Endometrial microvascular endothelial cells (primary cell): ENCODE results near the gene TXNDC2. TPM values are rescaled to one million over a fixed set of nuclear protein-coding genes. Genes with fewer than 3 reads are reported as not detected.
"Not testable (repeated sequence)": the region's sequence is repeated elsewhere in the genome, so short reads cannot be mapped to it uniquely, and the experiment has no call there.

ENCODE experiments used
- in situ Hi-C: cut with HindIII; loops from 2 replicates; pipeline ENCODE4 v1.10.0; 2017; ENCODE audit warnings: low sequenced_read_pairs, low pct_unique_long_range_greater_than_20kb; ENCODE audit errors: inconsistent ontology term
- total RNA-seq: library from RNA; depleted of rRNA; stranded (reverse); fragments of >200 nt; gene quantifications from one replicate; pipeline ENCODE4 v1.2.3, GENCODE V29; 2015; ENCODE audit errors: inconsistent ontology term

The TXNDC2 gene
- total RNA-seq, 1 donor from 2014 or later = not detected

GRCh38 chr18:9902832-9903231 is 17.1 kb downstream of the TXNDC2 start:
- in situ Hi-C loops = no loop called here

GRCh38 chr18:9905401-9905922 is 19.7 kb downstream of the TXNDC2 start:
- in situ Hi-C loops = no loop called here

GRCh38 chr18:9906481-9906880 is 20.7 kb downstream of the TXNDC2 start:
- in situ Hi-C loops = no loop called here

DNA sequence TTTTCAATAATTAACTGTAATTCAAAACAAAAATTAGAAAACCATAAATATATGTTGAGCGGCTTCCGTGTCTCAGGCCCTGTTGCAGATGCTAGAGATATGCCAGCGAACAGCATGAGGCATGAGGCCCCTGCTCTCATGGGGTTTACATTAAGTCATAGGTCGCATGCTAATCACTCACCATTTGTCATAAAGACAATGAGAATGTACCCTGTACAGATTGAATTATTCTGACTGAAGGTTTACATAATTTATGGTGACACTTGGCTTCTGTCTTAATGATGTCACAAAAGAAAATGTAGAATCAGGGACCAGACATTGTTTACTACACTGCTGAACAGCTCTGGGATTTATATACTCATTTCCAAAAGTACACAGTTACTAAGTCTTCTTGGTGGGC is 22.1 kb downstream of the TXNDC2 start:
- in situ Hi-C loops = no loop called here

- in situ Hi-C loops = no loop called here
Measured at GRCh38 chr18:9910071-9910470, 24.3 kb downstream of the TXNDC2 start.

DNA sequence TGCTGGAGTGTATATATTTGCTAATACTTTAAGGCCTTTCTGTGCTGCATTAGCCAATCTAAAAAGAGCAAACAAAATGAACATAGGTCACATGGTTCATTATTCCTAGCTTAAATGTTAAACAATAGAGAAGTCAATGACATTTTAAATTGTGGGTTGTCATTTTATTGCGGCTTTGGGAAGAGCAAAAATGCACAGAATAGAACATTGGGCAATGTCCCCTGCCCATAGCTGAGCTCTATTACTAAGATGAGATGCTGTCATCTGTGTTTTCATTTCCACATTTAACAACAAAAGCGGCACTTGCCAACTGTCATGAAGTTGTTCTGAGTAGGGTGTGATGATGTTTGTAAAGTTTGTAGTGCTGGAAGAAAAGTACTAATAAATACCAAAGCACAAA is 24.9 kb downstream of the TXNDC2 start:
- in situ Hi-C loops = no loop called here

DNA sequence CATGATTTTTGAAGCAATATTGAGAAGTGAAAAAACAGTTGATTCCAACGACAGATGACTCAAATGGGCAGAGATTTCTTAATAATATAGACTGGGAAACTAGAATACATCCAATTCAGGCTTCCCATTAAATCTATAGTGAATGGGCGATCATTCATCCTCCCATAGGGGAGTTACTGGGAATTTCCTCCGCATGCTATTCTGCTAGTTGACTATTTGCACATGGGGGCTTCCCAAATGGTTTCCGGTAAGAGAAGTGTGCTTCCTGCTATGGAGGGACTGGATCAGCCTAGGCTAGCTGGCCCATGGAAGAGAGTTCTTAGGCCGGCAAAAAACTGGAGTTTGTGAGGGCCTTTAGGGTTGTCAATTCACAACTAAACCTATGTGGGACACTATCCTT is 25.5 kb downstream of the TXNDC2 start:
- in situ Hi-C loops = no loop called here

DNA sequence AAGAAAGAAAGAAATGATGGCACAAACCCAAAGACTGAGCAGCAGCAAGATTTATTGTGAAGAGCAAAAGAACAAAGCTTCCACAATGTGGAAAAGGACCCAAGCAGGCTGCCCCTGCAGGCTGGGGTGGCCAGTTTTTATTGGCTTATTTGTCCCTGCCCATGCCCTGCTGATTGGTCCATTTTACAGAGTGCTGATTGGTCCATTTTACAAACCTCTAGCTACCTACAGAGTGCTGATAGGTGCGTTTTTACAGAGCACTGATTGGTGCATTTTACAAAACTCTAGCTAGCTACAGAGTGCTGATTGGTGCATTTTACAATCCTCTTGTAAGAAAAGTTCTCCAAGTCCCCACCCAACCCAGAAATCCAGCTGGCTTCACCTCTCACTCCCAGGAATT is 26.5 kb downstream of the TXNDC2 start:
- in situ Hi-C loops = not testable (repeated sequence)

DNA sequence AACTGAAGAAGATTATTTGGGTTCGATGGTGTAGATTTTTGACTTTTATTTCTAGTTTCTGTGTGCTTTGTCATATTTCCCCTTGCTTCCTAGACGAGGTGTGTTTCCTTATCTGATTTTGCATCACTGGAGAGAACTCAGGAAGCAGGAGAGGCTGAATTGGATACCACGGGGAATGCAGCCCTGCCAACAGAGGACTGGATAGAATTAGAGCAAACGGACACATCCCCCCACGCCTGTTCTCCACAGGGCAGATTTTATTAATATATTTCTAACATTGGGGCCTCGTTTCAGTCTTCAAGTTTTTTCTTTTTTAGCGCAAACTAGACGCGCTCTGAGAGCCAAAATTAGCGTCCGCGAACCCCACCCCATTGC is 27.4 kb downstream of the TXNDC2 start:
- in situ Hi-C loops = no loop called here

- in situ Hi-C loops = no loop called here
Measured at GRCh38 chr18:9913526-9914333, 28.0 kb downstream of the TXNDC2 start, which contains the start of gene VAPA. Gene VAPA (plus strand): TSS chr18:9914016. CDS start chr18:9914257, 241 bp downstream.

- in situ Hi-C loops = no loop called here
Measured at GRCh38 chr18:9914334-9914583, 28.5 kb downstream of the TXNDC2 start.

- in situ Hi-C loops = no loop called here
Measured at GRCh38 chr18:9914584-9915290, 29.0 kb downstream of the TXNDC2 start.

DNA sequence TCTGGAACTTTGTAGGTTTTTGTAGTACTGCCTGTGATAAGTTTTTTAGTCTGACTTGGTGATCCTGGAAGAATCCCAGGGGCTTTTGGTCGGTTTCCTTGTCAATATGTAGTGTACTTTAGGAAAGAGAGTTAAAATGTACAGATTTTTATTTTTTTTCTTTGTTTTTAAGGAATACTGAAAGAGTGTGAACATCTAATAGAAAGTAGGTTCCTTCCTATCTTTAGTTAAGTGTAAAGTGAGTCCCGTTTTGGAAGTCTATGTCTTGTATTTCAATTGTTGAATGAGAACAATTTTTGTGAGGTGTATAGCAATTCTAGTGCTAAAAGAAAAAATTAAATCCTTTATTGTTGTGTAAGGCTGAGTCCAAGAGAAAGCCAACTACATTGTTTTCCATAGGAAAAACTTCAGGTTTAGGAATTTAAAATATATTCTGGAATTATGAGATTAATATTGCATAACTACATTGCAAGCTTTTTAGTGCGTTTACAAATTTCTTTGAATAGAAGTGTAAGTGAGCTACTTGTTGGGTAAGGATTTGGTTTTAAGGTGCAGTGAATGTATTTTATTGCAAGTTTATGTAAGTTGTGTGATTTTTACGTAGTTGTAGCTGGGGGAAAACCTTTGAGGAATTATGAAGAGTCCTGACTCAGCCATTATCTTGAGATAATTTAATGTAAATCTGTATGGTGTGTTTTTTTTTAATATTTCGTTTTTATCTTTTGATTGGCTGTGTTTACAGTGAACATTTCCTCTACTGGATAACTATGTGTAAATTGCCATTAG is 29.7 kb downstream of the TXNDC2 start:
- in situ Hi-C loops = no loop called here

DNA sequence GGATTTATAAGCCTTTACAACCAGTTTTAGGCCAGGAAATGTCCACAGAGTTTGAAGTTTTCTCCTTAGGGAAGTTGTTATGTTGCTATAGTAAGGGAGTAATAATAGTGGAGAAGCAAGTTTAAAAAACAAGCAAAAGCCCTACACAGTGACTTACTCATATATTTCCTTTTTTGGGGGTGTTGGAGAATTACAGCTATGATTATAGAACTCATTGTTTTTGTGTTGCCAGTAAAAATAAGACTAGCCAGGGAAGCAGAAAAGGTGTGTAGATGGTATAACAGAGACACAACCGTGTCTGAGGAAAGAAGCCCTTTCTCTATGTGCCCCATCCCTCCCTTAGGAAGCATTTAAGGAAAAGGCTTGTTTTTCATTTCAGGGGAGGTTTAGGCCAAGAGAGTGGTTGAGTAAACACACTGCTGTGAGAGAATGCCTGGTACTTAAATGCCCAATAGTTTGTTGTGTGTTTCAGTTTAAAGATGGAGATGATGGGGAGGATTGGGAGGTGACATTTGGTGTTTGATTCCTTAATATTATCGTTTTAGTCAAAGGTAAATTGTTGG is 30.4 kb downstream of the TXNDC2 start:
- in situ Hi-C loops = no loop called here

- in situ Hi-C loops = no loop called here
Measured at GRCh38 chr18:9916808-9917207, 31.0 kb downstream of the TXNDC2 start.

GRCh38 chr18:9918016-9918680 is 32.4 kb downstream of the TXNDC2 start:
- in situ Hi-C loops = no loop called here

DNA sequence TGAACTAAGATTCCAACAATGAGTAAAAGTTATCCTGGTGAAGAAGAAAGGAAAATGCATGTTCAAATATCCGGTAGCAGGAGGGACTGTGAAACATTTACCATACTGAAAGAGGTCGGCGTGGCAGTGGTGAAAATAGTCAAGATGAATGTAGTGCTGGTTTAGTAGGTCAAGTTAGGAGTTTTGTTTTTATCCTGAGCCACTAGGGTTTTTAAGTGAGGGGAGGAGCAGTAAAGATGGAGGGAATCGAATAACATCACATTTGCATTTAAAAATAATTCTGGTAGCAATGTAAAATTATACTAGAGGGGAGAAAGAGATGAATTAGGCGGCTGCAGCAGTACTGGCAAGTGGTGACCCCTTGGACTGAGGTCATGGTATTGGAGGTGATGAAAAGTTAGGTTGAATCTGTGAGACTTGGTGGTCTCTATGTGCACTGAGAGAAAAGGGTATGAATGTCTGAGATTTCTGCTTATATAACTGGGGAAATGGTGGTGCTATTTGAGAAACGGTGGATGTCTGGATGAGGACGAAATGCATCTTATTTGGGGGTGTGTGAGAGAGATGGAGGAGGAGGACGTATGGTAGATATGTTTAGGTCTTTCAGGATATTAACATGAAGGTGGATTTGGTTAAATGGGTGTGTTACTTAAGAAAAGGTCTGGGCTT is 33.9 kb downstream of the TXNDC2 start:
- in situ Hi-C loops = no loop called here

DNA sequence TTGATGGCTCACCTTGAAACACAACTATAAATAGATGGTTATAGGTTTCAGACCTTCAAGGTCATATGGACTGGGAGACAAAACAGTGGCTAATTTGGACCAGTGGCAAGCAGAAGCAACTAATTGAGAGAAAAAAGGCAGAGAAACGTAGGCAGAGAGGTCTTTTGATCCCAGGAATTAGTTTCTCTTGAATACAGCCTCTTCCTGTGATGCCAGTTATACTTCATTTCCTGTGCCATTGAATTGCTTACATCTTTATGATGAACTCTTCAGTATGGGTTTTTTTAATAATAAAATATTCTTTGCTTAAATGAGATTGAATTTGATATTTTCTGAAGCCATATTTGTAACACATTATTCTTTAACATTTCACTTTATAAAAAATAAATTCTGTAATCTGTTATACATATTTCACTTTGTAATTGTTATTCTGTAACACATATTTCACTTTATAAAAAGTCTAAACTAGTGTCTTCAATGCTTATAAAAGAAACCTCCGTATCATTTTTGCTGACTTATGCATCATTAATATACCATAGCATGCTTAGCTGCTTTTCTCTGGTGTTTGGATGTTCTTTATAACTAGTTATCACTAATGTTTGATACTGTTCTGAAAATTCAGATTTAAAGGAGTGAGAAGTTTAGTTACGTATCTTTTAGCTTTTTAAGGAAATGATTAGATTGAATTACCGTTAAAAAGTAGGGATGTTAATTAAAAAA is 37.0 kb downstream of the TXNDC2 start:
- in situ Hi-C loops = no loop called here
